ENCODE data around the gene BCOR.

The BCOR gene

GRCh38 chrX:40019541-40019940 lies 78.2 kb downstream of the BCOR start:
- DNase-seq (ENCODE audit: low read depth) = no peak

DNA sequence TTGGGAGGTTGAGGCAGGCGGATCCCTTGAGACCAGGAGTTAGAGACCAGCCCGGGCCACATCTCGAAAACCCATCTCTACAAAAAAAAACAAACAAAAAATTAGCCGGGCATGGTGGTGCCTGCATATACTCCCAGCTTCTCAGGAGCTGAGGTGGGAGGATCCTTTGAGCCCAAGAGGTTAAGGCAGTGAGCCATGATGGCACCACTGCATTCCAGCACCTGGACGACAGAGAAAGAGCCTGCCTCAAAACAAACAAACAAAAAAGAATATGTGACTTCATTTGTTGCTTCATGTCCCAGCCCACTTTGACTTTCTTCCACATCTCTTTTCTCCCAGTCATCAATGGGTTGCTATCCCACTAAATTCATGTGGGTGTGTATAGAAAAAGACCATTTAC lies 79.7 kb downstream of the BCOR start:
- no peak for DNase-seq (ENCODE audit: low read depth)

DNA sequence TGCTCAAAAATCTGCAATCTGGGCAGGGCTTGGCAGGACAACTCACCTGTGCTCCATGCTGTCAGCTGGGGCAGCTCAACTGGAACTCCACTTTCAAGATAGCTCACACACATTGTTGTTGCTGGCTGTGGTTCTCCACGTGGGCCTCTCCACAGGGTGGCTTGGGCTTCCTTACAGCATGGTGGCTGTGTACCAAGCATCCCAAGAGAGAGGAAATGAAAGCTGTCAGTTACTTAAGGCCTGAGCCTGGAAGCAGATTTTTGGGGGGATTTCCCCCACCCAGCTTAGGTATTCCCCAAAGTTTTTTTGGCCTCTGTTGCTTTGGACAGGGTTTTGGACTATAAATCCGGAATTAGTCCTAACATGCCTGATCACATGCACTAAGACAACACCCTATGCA lies 81.0 kb downstream of the BCOR start:
- DNase-seq (ENCODE audit: low read depth) = no peak

DNA sequence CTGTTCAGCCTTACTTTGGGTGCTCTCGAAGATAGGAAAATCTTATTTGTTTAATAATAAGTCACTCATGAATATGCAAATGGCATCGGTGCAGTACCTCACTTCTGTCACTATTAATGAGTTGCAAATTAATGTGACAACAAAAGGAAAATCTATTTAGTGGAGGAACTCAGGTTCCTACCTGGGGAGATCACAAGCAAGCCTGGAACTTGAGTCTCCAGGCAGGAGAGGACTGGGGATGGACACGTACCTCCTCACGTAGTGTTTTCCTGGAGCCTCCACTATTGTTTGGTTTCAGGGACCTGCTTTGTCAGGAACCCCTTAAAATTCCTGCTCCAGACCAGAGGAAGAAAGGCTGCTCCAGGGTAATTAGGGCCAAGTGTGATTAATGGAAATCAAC lies 82.1 kb downstream of the BCOR start:
- no peak for DNase-seq (ENCODE audit: low read depth)

- no peak for DNase-seq (ENCODE audit: low read depth)
Observed at GRCh38 chrX:40013266-40014195, 84.2 kb downstream of the BCOR start.

- no peak for DNase-seq (ENCODE audit: low read depth)
Observed at GRCh38 chrX:40012868-40013265, 84.9 kb downstream of the BCOR start.

- DNase-seq (ENCODE audit: low read depth) = no peak
Observed at GRCh38 chrX:40012039-40012867, 85.5 kb downstream of the BCOR start.

DNA sequence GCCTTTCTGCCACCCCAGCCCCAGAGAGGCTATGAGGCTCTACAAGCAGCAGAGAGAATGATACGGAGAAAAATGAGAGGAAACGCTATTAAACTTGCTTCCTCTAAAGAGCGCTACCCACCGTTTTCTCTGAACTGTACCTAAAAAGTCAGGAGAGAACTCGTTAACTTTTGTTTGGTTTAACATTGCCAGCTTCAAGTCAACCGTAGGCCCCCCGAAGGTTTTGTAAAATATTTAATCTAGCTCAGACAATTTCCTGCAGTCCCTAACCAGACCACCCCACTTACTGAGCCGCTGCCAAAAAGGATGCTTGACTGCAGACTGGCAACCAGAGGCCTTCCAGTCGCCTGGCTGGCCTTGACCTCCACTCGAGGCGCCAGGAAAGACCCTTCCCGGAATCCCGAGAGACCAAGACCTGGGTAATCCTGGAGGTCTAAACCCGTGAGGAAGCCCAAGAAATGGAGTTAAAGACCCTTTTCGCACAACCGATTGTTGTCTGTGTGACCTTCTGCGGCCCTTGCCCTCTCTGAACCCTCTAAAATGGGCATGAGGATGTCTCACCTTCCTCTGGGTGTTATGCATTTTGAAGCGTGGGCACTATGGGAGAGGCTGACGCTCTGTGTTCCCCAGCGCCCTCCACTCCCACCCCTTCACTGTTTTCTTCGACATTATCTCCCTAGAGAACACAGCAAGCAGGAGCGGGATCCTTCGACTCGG lies 86.3 kb downstream of the BCOR start:
- no peak for DNase-seq (ENCODE audit: low read depth)

GRCh38 chrX:40010550-40011321 lies 87.0 kb downstream of the BCOR start:
- no peak for DNase-seq (ENCODE audit: low read depth)

- no peak for DNase-seq (ENCODE audit: low read depth)
Observed at GRCh38 chrX:40009890-40010289, 87.9 kb downstream of the BCOR start.

- no peak for DNase-seq (ENCODE audit: low read depth)
Observed at GRCh38 chrX:40009462-40009851, 88.3 kb downstream of the BCOR start.

- DNase-seq (ENCODE audit: low read depth) = no peak
Observed at GRCh38 chrX:40008791-40009461, 88.8 kb downstream of the BCOR start.

DNA sequence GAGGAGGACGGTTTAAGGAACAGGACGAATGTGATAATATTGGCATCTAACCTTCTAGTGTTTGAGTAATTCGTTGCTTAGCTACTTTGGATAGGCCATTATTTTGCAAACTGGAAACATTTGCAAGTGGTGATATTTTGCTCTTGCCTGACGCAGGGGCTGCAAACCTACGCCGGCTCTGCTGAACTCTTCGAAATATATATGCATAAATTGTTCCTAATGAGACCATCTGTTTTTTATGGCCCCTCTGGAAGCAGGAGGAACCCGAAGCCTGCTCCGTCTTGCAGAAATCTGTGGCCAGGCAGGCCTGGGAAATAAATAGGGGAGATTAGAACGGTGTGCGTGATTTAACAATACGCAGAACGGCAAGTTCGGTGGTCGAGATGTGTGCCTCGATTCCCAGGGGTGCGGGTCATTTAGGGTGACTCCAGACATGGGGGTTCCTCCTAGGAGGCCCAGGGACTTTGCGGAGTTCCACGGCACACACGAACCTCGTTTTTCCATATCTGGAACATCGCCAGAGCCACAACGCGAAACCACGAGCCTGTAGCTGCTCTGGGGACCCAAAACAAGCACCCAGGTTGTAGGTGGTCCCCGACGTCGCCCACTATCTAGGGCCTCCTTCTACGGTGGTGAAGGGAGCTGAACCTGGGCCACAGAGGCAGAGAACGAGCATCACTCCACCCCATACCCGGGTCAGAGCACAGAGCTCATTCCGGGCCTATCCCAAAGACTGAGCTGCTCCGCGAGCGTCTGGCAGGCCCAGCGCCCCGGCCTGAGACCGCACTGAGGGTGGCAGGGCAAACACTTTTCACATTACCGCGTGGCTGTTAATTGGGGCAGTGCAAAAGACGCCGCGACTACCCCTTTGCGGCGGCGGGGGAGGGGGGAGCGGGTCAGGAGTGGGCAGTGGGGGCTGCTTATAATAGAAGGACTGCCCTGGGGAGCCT lies 89.7 kb downstream of the BCOR start:
- DNase-seq (ENCODE audit: low read depth) = no peak

GRCh38 chrX:40007131-40007755 lies 90.5 kb downstream of the BCOR start:
- DNase-seq (ENCODE audit: low read depth) = no peak

GRCh38 chrX:40006106-40007017 lies 91.4 kb downstream of the BCOR start:
- DNase-seq (ENCODE audit: low read depth) = no peak

DNA sequence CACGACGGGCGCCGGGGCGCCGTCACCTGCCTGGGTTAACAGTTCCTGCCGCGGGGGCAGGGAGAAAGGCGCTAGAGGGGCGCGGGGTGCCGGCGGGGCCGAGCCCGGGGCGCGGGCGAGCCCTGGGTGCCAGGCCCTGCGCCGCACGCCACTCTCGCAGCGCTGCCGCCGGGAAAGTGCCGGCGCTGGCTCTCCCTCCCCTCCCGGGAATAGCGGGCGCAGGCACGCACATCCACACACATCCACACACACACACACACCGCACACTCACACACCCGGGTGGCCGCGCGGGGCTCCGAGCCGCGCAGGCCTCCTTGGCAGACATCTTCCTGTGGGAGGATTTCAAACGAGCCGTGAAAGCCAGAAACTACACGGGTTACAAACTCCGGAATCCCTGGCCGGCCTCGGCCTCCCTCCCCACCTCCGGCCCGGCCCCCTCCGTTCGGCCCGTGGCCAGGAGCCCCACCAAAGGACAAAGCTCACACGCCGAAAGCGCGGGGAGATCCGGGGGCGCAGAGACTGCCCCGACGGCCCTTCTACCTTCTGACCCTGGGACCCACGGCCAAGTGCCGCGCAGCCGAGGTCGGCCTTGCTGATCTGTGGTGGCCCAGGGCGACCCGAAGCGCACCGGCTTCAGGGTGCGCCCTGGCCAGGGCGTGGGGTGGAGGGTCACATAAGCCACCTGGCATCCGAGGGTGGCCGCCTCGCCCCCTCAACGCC lies 92.3 kb downstream of the BCOR start:
- no peak for DNase-seq (ENCODE audit: low read depth)

DNA sequence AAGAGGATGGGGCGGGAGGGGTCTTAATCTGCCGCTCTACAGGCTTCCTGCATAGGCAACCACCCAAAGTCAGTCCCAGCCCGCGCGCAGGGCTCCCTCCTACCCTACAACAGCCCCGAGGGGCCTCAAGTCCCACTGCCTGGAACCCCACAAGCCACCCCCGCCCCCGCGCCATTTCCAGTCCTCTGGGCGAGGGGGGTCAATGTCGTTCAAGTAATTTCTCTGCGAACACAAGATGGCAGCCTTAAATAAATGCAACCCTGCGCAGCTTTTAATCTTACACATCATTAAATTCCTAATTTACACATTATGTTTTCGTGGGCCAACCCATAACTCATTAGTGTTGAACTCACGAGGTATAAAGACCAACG lies 92.9 kb downstream of the BCOR start:
- DNase-seq (ENCODE audit: low read depth) = no peak

DNA sequence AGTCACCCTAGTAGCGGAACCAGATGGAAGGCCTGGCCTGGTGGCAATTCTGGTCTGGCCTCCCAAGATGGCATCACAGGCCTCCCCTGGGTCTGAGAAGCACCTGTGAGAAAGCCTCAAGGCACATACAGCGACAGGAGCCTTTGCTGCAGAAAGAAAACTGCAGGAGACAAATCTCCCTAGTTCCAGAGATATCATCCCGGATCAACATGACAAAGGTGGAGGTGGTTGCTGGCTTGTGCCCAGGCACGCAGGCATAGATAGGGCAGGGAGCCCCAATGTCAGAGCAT lies 93.6 kb downstream of the BCOR start:
- DNase-seq (ENCODE audit: low read depth) = no peak

Measured in stimulated activated CD8-positive, alpha-beta memory T cell treated with anti-CD3 and anti-CD28 coated beads, Interleukin-15, amount 100 ng/mL, for 24 hours (primary cell).